ENCODE measurements around the gene RNF157.

The RNF157 gene

GRCh38 chr17:76115138-76115754 lies 125.0 kb downstream of the RNF157 start:
- TF ChIP-seq Cebpa-rat (IDR thresholded peaks at IDR 0.05) = no peak
- H3K9me3 ChIP-seq (replicated peaks in 1 of 11) = peaks cover 0 to 12% (median 8%) of the 10 kb centered on the region in 11 experiments; a peak in 15 of 22 replicates
- H4K20me1 ChIP-seq = no peaks in the 10 kb centered on the region
- no peak overlapping the region for H3K9ac ChIP-seq
- H3K36me3 ChIP-seq = no peaks in the 10 kb centered on the region
- H3K4me3 ChIP-seq = no peak overlapping the region
- H3K27ac ChIP-seq = no peak overlapping the region
- peaks cover 0 to 14% (median 11%) of the 10 kb centered on the region in 10 experiments; a peak in 15 of 20 replicates for H3K4me1 ChIP-seq
- no peaks in the 10 kb centered on the region for H3K27me3 ChIP-seq
- no peak overlapping the region for H3K4me2 ChIP-seq

- no peak overlapping the region for H3K4me3 ChIP-seq
- H3K4me2 ChIP-seq = no peak overlapping the region
- no peaks in the 10 kb centered on the region for H4K20me1 ChIP-seq
- H3K36me3 ChIP-seq = no peaks in the 10 kb centered on the region
- H3K27ac ChIP-seq = no peak overlapping the region
- no peak for TF ChIP-seq Cebpa-rat (IDR thresholded peaks at IDR 0.05)
- peaks cover 0 to 5% (median 4%) of the 10 kb centered on the region in 10 experiments; a peak in 14 of 20 replicates for H3K4me1 ChIP-seq
- H3K27me3 ChIP-seq = no peaks in the 10 kb centered on the region
- peaks cover 0 to 12% (median 8%) of the 10 kb centered on the region in 11 experiments; a peak in 15 of 22 replicates for H3K9me3 ChIP-seq (replicated peaks in 1 of 11)
- no peak overlapping the region for H3K9ac ChIP-seq
These were observed 128.3 kb downstream of the RNF157 start for GRCh38 chr17:76111956-76112355.

GRCh38 chr17:76107509-76107908 lies 132.8 kb downstream of the RNF157 start:
- TF ChIP-seq Cebpa-rat (IDR thresholded peaks at IDR 0.05) = no peak
- Histone ChIP-seq H3K27ac (no peak overlapping the region), H3K9ac (no peak overlapping the region), H3K36me3 (0 out of 22 replicates have a peak, but pooled peaks cover 0 to 1% (median 0%) of the 10 kb centered on the region in 11 experiments), H4K20me1 (no peaks in the 10 kb centered on the region), H3K4me3 (no peak overlapping the region), H3K9me3 (replicated peaks in 1 of 11) (0 out of 22 replicates have a peak, but pooled peaks cover 0 to under 1% (median 0%) of the 10 kb centered on the region in 11 experiments), H3K4me2 (peak overlapping the region in 1 of 11 experiments; percentile 39; a peak in 1 of 22 replicates), H3K4me1 (peaks cover 22 to 36% (median 30%) of the 10 kb centered on the region in 10 experiments), H3K27me3 (no peaks in the 10 kb centered on the region)

DNA sequence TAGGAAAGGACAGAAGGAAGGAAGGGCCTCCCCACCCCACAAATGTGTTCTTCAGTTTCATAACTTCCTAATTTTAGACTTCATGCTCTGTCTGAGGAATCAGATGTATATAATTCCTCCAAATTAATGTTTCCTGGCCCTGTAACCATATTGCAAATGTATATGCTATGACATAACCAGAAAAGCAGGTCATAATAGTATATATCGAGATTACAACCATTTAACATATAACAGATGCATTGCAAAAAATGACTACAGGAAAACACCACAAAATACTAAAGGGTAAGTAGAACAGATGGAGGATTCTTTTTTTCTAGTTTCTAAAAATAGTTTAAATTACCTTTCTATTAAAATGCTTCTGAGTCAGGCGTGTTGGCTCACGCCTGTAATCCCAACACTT lies 133.6 kb downstream of the RNF157 start:
- Histone ChIP-seq H3K4me2 (peak overlapping the region; percentile 6 to 63 (median 39); a peak in 16 of 22 replicates), H3K27ac (no peak overlapping the region)

GRCh38 chr17:76104896-76105231 lies 135.4 kb downstream of the RNF157 start:
- TF ChIP-seq Cebpa-rat (IDR thresholded peaks at IDR 0.05) = no peak
- H3K27me3 ChIP-seq = no peaks in the 10 kb centered on the region
- peaks cover 21 to 28% (median 24%) of the 10 kb centered on the region in 11 experiments for H3K36me3 ChIP-seq
- H3K4me1 ChIP-seq = peaks cover 29 to 51% (median 43%) of the 10 kb centered on the region in 10 experiments
- H3K9ac ChIP-seq = no peak overlapping the region
- no peaks in the 10 kb centered on the region for H4K20me1 ChIP-seq
- no peak overlapping the region; a peak in 1 of 22 replicates for H3K27ac ChIP-seq
- H3K4me3 ChIP-seq = no peak overlapping the region
- no peaks in the 10 kb centered on the region for H3K9me3 ChIP-seq (replicated peaks in 1 of 11)
- peak overlapping the region in 6 of 11 experiments; percentile 88 to 96 (median 90); a peak in 9 of 22 replicates for H3K4me2 ChIP-seq

More for the DNA sequence above, 133.6 kb downstream of the RNF157 start:
- peaks cover 29 to 44% (median 38%) of the 10 kb centered on the region in 10 experiments for H3K4me1 ChIP-seq
- TF ChIP-seq Cebpa-rat (IDR thresholded peaks at IDR 0.05) = no peak
- H3K9ac ChIP-seq = no peak overlapping the region
- no peak overlapping the region for H3K4me3 ChIP-seq
- H3K9me3 ChIP-seq (replicated peaks in 1 of 11) = no peaks in the 10 kb centered on the region
- H4K20me1 ChIP-seq = no peaks in the 10 kb centered on the region
- H3K36me3 ChIP-seq = peaks cover 2 to 10% (median 6%) of the 10 kb centered on the region in 11 experiments
- H3K27me3 ChIP-seq = no peaks in the 10 kb centered on the region

DNA sequence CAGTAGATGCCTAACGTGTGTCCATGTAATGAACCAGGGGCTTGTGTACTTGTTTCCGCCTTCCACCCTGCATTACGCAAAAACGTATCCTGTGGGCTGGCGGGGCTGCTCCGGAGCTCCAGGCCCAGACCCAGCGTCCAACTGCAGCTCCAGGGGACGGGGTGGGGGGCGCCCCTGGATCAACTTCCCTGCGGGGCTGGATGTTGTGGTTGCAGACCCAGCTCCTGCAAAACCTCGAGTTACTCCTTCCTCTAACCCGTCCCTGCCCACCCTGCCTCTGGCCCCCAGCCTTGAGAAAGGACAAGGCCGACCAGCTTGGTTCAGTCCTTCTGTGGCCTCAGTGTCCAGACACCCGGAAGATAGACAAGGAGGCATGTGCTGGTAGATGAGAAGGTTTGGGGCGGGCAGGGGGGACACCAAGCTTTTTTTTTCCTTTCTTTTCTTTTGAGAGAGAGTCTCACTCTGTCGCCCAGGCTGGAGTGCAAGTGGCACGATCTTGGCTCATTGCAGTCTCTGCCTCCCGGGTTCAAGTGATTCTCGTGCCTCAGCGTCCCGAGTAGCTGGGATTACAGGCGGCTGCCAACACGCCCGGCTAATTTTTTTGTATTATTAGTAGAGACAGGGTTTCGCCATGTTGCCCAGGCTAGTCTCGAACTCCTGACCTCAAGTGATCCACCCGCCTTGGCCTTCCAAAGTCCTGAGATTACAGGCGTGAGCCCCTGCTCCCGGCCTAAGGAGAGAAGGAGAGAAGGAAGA lies 136.0 kb downstream of the RNF157 start:
- Histone ChIP-seq H4K20me1 (no peaks in the 10 kb centered on the region), H3K27me3 (no peaks in the 10 kb centered on the region), H3K4me1 (peaks cover 29 to 51% (median 43%) of the 10 kb centered on the region in 10 experiments), H3K4me3 (peak overlapping the region; percentile 71 to 82 (median 74)), H3K9ac (peak overlapping the region in 10 of 11 experiments; percentile 75 to 89 (median 86); a peak in 20 of 22 replicates), H3K36me3 (peaks cover 26 to 33% (median 30%) of the 10 kb centered on the region in 11 experiments), H3K4me2 (peak overlapping the region; percentile 88 to 97 (median 91)), H3K9me3 (replicated peaks in 1 of 11) (no peaks in the 10 kb centered on the region), H3K27ac (peak overlapping the region; percentile 69 to 89 (median 82); a peak in 21 of 22 replicates)
- TF ChIP-seq Cebpa-rat (IDR thresholded peaks at IDR 0.05) = no peak

DNA sequence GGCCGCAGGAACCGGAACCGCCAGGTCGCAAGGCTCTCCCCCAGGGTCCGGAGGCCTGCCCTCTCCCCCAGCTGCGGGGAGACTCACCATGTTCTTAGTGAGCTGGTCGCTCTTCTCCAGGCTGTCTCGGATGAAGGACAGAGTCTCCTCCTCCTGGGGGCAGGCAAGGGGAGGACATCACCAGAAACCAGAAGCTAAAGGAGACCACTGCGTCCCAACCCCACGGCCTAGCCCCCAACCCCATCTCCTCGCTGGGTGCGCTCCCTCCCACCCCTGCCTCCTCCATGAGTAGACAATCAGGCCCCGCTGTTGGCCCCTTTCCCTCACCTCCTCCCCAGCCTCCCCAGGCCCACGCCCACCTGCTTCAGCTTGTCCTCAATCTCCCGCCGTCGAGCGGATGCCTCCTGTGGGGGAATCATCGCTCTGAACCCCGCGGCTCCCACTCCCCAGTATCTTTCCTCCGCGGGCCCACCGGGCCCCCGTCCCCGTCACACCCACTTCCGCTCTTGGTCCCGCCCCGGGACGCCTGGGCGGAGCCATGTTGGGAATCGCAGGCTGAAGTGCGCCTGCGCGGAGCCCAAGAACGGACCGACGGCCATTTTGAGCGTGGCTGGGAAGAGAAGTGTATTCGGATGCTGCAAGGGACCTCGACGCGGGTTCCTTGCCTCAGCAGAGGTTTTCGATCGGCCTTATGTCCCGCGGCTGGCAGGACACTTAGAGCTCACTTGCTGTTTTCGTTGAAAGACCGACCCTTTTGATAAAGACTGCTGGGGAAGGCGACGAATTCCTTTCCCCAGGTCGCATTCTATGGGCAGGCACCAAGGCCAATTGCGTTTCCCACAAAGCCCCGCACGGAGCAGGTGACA lies 136.8 kb downstream of the RNF157 start, which contains the start of gene EXOC7:
EXOC7 (minus strand) TSS at position 514 of the 866 bp plus-strand sequence; CDS start at position 419, 95 bp downstream.
- Histone ChIP-seq H3K4me2 (peak within 1 kb of the TSS; percentile 88 to 97 (median 91)), H3K4me3 (peak within 1 kb of the TSS; percentile 71 to 82 (median 74)), H3K27me3 (no peaks in the 10 kb centered on the region), H3K36me3 (peaks cover 33 to 41% (median 37%) of the 10 kb centered on the region in 11 experiments), H3K9me3 (replicated peaks in 1 of 11) (no peaks in the 10 kb centered on the region), H3K27ac (peak within 1 kb of the TSS; percentile 69 to 89 (median 82)), H3K9ac (peak within 1 kb of the TSS; percentile 75 to 89 (median 86)), H4K20me1 (no peaks in the 10 kb centered on the region), H3K4me1 (peaks cover 29 to 51% (median 43%) of the 10 kb centered on the region in 10 experiments)
- no peak for TF ChIP-seq Cebpa-rat (IDR thresholded peaks at IDR 0.05)

- Histone ChIP-seq H3K27me3 (no peaks in the 10 kb centered on the region), H3K9ac (peak overlapping the region; percentile 75 to 89 (median 86)), H3K4me2 (peak overlapping the region; percentile 86 to 97 (median 90)), H3K27ac (peak overlapping the region; percentile 69 to 89 (median 82)), H3K4me3 (peak overlapping the region; percentile 71 to 82 (median 74)), H3K36me3 (peaks cover 39 to 47% (median 43%) of the 10 kb centered on the region in 11 experiments), H3K4me1 (peaks cover 29 to 51% (median 43%) of the 10 kb centered on the region in 10 experiments), H4K20me1 (no peaks in the 10 kb centered on the region), H3K9me3 (replicated peaks in 1 of 11) (no peaks in the 10 kb centered on the region)
- TF ChIP-seq Cebpa-rat (IDR thresholded peaks at IDR 0.05) = no peak
These were observed 137.4 kb downstream of the RNF157 start for GRCh38 chr17:76102944-76103273.
